Measurements from ENCODE around the gene GNAQ. TPM values are rescaled to one million over a fixed set of nuclear protein-coding genes. Genes with fewer than 3 reads are reported as not detected.

Gene GNAQ
- total and polyA plus RNA-seq, 10 donors: 4.4 to 52.3 (median 31.2) TPM

DNA sequence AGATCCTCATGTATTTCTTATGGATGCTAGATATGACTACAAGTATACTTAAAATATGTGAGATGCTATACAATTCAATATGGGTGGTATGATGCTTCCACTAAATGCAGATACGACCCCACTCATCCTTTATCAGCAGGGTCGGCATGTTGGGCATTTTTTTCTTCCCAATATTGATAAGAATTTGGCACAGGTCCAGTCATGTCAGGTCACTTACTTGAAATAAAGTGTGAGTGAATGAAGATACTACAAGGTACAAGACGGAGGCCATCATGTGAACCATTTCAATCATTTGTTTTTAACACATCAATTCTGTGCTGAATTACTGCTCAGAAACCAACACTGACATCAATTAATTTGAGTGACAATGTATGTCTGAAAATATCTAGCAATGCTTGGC, 236.6 kb downstream of the GNAQ start:
- no peak for DNase-seq
- no peak overlapping the region for H3K4me3 ChIP-seq
- no peaks in the 10 kb centered on the region for H3K27me3 ChIP-seq (replicated peaks in 1 of 7)
- no peaks in the 10 kb centered on the region for H3K9me3 ChIP-seq
- H3K4me1 ChIP-seq: peaks cover 0 to 29% (median 0%) of the 10 kb centered on the region in 6 donors
- H3K36me3 ChIP-seq: peaks cover 0 to 12% (median 0%) of the 10 kb centered on the region in 6 donors
- WGBS, 5 donors: 85 to 90% (median 87%) methylated on average over 3 of the region's 3 CpGs
- intact Hi-C loops (cut with DNase I; ENCODE audit: low total_unique reads): no loop called here
- H3K27ac ChIP-seq: no peak overlapping the region
- TF ChIP-seq, protein P1, sequence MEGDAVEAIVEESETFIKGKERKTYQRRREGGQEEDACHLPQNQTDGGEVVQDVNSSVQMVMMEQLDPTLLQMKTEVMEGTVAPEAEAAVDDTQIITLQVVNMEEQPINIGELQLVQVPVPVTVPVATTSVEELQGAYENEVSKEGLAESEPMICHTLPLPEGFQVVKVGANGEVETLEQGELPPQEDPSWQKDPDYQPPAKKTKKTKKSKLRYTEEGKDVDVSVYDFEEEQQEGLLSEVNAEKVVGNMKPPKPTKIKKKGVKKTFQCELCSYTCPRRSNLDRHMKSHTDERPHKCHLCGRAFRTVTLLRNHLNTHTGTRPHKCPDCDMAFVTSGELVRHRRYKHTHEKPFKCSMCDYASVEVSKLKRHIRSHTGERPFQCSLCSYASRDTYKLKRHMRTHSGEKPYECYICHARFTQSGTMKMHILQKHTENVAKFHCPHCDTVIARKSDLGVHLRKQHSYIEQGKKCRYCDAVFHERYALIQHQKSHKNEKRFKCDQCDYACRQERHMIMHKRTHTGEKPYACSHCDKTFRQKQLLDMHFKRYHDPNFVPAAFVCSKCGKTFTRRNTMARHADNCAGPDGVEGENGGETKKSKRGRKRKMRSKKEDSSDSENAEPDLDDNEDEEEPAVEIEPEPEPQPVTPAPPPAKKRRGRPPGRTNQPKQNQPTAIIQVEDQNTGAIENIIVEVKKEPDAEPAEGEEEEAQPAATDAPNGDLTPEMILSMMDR (IDR thresholded peaks at IDR 0.05 in 8 of 11, conservative IDR thresholded peaks at IDR 0.05 in 3 of 11): no peak
- TF ChIP-seq POLR2A (IDR thresholded peaks at IDR 0.05): no peak
- TF ChIP-seq POLR2AphosphoS5 (IDR thresholded peaks at IDR 0.05): no peak

DNA sequence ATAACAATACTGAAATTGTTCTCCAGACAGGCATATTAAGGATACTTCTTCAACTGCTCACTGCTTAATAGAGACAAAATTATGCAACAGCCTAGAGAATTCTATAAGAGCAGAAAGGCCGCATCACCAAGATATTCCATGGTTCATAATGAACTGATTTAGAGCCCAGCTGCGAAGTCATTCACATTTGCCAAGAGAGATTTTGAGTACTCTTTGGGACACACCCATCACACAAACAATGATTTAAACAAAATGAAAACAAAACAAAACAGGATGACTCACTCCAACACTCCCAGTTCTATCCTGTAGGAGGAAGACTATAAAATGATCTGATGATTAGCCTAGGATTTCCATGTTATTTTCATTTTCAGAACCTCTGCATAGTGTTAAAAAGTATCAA, 237.8 kb downstream of the GNAQ start:
- Histone ChIP-seq H3K4me3 (no peak overlapping the region), H3K4me1 (peaks cover 0 to 29% (median 0%) of the 10 kb centered on the region in 6 donors), H3K9me3 (no peaks in the 10 kb centered on the region), H3K27ac (no peak overlapping the region), H3K36me3 (peaks cover 0 to 12% (median 0%) of the 10 kb centered on the region in 6 donors), H3K27me3 (replicated peaks in 1 of 7) (no peaks in the 10 kb centered on the region)
- no peak for DNase-seq
- 85 to 89% (median 88%) methylated on average over 2 of the region's 2 CpGs for WGBS, 5 donors
- intact Hi-C loops (cut with DNase I; ENCODE audit: low total_unique reads): no loop called here
- TF ChIP-seq, protein P1 (IDR thresholded peaks at IDR 0.05 in 8 of 11, conservative IDR thresholded peaks at IDR 0.05 in 3 of 11): no peak

GRCh38 chr9:77789891-77790290, 241.7 kb downstream of the GNAQ start:
- Histone ChIP-seq H3K27me3 (replicated peaks in 1 of 7) (peaks cover 0 to 12% (median 0%) of the 10 kb centered on the region in 7 donors), H3K9me3 (no peaks in the 10 kb centered on the region), H3K4me1 (peaks cover 0 to 6% (median 0%) of the 10 kb centered on the region in 6 donors), H3K4me3 (no peak overlapping the region), H3K36me3 (peaks cover 0 to 27% (median 0%) of the 10 kb centered on the region in 6 donors), H3K27ac (no peak overlapping the region)
- DNase-seq: no peak
- TF ChIP-seq POLR2A (IDR thresholded peaks at IDR 0.05): no peak
- no peak for TF ChIP-seq POLR2AphosphoS5 (IDR thresholded peaks at IDR 0.05)
- TF ChIP-seq, protein P1 (IDR thresholded peaks at IDR 0.05 in 8 of 11, conservative IDR thresholded peaks at IDR 0.05 in 3 of 11): no peak
- 82 to 95% (median 88%) methylated on average over 5 of the region's 5 CpGs for WGBS, 5 donors
- intact Hi-C loops (cut with DNase I; ENCODE audit: low total_unique reads): no loop called here

DNA sequence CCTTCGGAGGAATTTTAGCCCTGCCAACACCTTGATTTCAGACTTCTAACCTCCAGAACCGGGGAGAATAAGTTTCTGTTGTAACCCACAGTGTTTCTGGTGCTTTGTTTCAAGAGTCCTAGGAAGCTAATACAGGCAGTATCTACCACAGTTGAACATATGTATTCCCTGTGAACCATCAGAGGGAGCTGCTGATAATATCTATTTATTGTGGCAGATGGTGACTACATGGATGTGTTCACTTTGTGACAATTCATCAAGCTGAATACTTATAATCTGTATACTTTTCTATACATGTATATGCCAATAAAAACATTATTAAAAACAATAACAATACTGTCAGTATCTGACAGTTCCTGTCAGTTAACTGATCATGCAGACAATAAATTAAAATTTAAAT, 246.3 kb downstream of the GNAQ start:
- Histone ChIP-seq H3K36me3 (peaks cover 0 to 21% (median 0%) of the 10 kb centered on the region in 6 donors), H3K4me1 (peaks cover 0 to 10% (median 3%) of the 10 kb centered on the region in 6 donors), H3K9me3 (no peaks in the 10 kb centered on the region), H3K4me3 (no peak overlapping the region), H3K27ac (no peak overlapping the region), H3K27me3 (replicated peaks in 1 of 7) (peaks cover 0 to 41% (median 0%) of the 10 kb centered on the region in 7 donors)
- TF ChIP-seq POLR2AphosphoS5 (IDR thresholded peaks at IDR 0.05) (no peak), POLR2A (IDR thresholded peaks at IDR 0.05) (no peak)
- TF ChIP-seq, protein P1 (IDR thresholded peaks at IDR 0.05 in 8 of 11, conservative IDR thresholded peaks at IDR 0.05 in 3 of 11): no peak
- 85 to 90% (median 87%) methylated on average over 2 of the region's 2 CpGs for WGBS, 5 donors
- DNase-seq: no peak
- intact Hi-C loops (cut with DNase I; ENCODE audit: low total_unique reads): no loop called here
